HG03175 (cell line): ENCODE results near the gene HDHD2.

ENCODE experiments used
- ATAC-seq: cut with Tn5 transposase; IDR thresholded peaks from one replicate; pipeline ENCODE4 v1.9.1; 2021; ENCODE audit warnings: mild to moderate bottlenecking, moderate library complexity; ENCODE audit not compliant: unreplicated experiment

The HDHD2 gene

DNA sequence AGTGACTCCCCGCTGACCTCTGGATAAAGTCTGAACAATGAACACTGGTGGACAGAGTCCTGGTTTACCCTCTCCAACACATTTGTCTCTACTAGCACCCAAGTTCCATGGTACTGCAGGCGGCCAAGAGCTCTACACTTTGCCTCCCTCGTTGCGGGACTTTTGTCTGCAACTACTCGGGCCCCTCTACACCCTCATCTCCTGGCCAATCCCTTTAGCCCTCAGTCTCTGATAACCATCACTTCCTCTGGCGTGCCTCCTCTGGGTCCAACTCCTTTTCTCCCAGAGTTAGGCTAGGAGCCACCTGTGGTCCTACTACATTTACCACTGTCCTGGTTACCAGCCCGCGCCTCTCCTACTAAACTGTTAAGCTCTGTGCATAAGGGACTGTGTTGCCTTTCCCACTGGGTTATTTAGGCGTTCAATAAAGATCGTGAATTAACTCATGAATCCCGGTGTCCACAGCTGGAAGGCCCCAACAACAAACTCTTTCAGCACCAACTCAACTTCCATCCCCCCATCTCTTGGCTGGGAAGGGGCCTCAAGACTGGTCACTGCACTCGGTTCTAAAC is 757 bp downstream of the HDHD2 start:
- ATAC-seq: peak; percentile 4

DNA sequence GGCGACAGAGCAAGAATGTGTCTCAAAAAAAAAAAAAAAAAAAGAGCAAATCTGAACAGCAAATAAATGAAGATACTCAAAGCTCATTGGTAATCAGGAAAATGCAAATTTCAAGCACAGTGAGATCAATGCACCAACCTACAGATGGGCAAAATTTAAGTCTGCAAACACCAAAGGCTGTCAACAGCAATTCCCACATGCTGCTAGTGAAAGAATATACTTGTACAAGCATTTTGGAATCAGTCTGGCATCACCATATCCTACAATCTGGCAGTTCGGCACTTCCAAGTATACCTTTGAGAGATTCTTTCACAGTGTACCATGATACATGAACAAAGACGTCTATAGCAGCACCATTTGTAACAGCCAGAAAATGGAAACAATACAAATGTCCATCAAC is 4.1 kb downstream of the HDHD2 start:
- ATAC-seq: no peak

DNA sequence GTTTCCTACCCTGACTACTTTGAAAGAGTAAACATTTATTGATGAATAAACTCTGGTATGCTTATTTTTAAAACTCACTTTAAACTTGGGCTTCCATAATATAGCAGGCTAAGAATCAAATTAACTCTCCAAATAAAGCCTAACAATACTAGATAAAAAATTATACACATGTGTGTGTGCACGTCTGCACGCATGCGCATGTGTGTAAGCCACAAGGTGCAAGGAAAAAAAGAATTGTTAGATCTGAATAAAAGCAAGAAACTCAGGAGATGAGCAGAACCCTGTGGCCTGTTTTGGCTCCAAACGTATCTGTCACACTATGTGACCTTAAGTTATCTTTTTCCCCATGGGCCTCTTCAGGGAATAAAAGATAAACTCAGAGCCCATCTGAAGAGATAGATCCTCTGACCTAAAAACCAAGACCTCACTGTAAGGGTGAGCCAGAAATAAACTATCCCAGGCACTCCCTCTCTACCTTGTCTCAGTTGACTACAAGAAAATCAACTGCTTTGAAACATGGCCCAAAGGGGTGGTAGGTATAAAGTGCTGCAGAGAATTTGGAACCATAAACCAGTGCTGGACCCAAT is 6.3 kb downstream of the HDHD2 start:
- no peak for ATAC-seq

DNA sequence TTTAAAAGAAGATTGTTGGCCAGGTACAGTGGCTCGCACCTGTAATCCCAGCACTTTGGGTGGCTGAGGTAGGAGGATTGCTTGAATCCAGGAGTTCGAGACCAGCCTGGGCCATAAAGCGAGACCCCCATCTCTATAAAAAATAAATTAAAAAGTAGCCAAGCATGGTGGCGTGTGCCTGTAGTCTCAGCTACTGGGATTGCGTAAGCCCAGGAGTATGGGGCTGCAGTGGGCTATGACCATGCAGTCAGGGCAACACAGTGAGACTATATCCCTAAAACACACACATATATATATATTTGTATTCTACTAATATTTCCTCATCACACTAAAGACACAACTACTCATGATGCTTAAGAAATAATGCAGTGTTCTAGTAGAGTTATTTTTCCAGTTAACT is 7.1 kb downstream of the HDHD2 start:
- ATAC-seq: no peak

DNA sequence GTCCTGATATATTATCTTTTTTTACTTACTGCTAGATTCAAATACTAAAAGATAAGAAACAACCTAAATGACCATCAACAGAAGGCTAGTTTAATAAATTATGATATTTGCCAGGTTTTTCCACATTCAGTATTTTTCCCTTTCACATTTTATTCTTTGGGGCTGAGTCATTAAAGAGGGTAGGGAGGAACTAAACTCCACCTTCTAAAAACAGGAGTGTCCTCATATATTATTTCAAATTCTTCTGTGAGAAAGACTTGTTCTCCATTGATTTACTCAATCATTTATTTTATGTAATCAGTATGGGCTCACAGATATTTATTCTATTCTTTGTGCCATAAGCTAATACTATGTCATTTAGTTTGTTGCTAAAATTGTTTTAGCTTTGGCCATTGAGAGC is 9.0 kb downstream of the HDHD2 start:
- no peak for ATAC-seq

DNA sequence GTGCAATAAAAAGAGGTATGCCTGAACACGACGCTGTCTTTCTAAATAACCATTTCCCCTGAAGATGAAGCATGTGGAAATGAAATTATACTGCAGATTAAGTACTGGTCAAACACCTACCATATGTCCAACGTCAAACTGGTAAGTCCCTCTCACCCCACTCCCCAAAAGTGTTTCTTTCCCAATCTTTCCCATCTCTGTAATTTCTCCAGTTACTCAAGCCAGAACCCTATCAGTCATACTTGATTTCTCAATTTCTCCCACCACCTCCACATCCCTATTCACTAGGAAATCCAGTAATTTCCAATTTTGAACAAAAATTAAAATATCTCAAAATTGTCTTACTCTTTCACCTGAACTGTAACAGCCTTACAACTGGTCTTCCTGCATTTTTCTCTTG is 29.2 kb downstream of the HDHD2 start:
- ATAC-seq: no peak

DNA sequence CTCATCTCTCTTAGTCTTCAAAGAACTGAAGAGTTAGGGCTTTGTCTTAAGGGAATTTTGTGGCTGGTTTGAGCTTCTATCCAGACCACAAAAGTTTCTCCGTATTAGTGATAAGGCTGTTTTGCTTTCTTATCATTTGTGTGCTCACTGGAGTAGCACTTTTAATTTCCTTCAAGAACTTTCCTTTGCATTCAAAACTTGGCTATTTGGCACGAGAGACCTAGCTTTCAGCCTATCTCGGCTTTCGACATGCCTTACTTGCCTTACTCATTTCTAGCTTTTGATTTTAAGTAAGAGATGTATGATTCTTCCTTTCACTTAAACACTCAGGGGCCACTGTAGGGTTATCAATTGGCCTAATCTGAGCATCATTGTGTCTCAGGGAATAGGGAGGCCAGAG is 29.9 kb downstream of the HDHD2 start:
- peak; percentile 84 for ATAC-seq

DNA sequence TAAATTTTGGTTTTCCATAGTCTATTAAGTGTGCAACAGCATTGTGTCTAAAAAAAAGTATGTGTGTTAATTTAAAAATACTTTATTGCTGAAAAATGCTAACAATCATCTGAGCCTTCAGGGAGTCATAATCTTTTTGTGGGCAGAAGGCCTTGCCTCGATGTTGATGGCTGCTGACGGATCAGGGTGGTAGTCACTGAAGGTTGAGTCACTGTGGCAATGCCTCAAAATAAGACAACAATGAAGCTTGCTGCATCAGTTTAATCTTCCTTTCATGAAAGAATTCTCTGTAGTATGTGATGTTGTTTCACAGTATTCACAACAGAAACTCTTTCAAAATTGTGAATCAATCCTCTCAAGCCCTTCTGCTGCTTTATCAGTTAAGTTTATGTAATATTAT is 31.3 kb downstream of the HDHD2 start:
- no peak for ATAC-seq

DNA sequence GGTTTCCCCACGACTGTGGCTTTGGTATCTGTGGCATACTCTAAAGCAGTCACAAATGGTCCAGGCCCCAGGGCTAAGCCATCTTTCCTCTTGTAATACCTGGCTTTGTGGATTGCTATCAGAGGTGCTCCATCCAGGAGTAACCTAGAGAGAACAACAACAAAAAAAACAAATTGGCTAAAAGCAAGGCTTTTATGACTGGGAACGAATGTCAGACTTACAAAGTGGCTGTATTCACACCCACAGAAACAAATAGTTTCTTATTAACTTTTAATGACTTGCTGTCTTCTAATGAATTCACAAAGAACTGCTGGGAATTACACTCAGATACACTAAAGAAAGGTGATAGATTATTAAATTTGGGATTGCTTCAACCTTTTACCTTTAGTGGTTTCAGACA is 35.1 kb downstream of the HDHD2 start:
- ATAC-seq: no peak

DNA sequence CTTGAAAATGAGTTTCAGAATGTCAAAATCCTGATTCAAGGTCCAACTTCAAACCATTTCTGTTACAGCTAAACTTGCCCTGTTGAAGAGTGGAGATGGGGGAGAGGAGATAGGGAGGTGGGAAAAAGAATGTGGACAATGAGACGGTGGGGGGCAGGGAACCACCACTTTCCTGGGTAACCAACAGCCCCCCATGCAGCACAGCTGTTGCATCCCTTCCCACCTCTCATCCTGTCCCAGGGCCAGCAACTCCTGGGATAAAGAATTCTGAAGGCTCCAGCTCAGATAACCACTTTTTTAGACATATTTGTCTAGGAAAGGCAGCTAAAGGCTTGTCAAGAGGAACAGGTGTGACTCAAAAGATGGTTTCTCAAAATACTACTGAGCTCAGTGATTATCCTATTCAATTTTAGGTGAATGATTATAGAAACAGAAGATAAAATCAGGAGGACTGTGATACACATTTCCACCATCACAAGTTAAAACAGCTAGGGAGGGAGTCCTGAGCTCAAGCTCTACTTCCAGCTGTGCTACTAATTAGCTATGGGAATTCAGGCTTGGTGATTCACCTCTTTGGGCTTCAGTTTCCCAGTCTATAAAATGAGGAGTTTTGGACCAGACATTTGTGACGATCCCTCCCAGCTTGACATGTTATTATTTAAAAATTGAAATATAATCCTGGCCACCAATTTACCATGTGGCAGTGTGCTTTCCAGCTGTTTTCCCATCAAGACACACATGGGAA is 36.3 kb downstream of the HDHD2 start:
- ATAC-seq: no peak

DNA sequence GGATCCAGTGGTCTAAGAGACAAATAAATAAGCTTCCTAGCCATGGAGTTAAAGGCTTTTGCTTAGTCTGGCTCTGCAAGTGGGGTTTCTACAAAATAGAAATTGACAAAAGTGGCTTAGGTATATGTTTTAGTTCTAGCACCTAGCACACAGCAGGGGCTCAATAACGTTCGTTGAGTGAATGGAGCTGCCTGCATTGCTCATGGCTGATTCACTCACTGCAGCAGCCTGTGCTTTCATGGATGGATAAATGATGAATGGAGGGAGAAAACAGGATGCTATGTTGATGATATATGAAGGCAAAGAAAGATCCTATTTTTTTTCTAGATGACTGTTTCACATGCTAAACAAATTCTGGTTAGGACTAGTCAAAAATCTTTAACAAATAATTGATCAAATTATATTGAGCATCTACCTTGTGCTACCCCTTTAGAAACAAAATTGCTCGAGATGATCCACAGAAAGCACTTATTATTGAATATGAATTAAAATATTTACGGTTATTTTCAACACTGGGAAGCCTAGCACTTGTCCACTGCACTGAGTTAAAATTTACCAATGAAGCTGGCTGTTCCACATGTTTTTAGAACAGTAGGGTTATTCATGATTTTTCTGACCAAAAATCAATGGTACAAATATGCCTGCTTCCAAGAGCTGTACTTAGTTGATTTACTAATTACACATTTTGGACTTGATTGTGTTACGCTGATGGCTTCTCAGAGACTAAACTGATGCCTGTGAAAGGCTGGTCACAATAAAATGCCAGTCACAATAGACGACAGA is 39.6 kb downstream of the HDHD2 start:
- no peak for ATAC-seq

DNA sequence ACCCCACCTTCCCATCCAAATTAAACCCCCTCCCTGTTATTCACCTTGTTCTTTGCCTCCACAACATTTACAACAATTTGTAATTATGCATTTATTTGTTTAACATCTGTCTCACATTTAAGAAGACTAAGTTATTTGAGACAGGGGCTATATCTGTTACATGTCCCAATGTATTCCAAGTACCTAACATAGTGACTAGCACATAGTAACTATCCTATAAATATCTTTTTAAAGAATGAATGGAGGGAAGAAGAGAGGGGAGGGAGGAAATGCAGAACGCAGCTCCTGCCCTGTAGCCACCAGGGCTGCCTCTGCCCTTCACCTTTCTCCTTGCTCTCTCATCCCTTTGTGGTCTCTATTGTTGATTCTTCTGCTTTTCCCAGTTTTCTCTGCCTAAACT is 40.6 kb downstream of the HDHD2 start:
- no peak for ATAC-seq

DNA sequence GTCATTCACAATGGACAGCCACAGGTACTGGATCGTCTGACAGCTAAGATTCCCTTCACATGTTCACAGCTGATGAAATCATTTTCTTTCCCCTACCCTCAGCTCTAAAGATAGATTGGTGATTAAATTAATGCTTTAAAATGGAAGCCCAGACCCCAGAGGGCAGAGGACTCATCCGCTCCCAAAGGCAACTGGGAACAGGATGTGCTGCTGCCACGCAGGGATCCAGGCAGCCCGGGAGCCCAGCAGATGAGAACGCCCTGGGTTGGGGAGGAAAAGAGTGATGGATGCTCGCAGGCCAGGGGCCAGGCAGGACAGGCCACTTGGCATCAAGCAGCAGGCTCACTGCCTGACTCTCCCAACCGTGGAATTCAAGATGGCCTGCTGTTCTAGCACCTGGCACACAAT is 41.3 kb downstream of the HDHD2 start:
- no peak for ATAC-seq

DNA sequence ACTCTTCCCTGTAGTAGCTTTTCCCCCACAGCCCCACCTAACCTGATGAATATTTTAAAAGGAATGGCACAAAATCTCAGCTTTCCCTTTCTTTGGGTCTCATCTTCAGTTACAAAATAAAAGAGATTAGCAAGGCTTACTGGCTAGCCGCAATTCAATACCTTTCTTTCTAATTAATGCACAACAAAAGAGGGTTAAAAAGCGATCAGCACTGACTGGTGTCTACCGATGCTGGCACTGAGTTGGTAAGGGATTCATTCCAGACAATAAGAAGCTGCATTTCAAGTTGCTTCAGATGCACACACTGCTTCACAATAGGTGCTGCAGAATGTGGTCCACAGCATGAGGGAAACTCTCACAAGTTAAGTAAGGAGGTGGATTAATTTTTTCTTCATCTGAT is 41.9 kb downstream of the HDHD2 start:
- ATAC-seq: no peak

DNA sequence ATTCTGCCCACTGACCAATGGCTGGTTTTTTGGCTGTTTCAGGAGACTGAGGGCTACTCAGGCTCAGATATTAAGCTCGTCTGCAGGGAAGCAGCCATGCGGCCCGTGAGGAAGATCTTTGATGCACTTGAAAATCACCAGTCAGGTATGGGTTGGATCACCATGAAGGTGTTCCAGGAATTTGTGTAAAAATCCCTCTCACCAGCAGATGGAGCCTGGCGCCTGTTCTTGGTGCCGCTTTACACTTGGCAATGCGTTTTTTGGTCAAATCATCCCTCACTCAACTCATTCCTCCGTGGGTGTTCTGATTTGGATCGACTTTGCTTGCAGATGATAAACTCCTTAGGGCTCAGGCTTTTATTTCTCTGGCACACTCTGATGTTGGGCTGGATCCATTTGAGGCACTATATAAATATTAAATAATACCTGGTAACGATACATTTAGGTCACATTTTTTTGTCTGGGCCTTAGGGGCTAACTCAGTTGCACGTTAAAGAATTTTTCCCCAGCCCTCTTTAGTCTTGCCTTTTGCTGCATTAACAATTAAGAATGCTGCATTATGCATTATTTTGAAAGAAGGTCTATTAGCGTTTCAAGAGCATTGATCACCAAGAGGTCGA is 50.0 kb downstream of the HDHD2 start:
- no peak for ATAC-seq

DNA sequence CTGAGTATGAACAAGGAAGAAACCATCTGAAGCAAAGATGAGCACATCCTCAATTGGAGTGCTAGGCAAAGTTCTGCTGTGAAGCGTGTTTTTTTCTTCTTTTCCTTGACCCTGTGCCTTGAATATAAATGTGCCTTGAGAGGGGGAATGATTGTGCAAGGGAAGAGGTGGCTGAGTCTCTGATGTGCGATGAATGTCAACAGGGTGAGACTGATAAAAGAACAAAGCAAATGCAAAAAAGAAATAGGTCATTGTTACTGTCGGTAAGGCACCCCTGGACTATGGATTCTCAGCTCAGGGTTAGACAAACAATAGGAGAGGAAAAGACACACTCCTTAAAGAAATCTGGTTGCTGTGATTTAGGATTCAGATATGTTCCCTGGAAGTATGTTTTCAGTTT is 54.5 kb downstream of the HDHD2 start:
- no peak for ATAC-seq

DNA sequence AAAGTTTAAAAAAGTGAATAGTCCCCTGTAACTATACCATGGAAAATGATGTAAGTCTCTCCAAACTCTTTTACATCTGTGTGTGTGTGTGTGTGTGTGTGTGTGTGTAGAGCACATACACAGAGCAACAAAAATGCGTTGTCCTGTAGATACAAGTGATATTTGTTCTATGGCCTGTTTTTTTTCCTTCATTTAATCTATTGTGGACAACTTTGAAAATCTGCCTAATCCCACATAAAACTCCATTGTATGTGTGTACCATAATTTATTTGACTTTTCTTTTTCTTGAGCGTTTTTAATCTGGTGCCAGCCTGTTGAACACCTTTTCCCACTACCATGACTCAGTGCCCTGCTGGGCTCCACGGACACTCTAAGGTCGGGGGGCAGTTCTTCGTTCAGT is 62.6 kb downstream of the HDHD2 start:
- no peak for ATAC-seq

DNA sequence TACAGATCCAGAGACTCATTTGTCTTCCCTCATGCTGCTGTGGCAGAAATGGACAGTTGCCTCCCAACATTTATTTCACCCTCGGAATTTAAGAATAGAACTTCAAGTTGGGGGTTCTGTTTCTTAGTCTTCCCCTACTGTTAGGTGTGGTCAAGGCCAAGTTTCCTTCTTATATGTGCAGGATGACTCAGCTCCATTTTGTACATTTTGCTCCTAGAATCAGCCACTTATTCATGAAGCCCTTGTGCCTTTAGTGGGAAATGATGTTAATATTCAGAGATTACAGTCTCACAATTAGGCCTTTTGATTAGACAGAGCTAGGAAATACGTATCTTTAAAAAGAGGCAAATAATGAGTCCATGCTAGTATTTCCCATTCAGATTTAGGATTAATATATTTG is 68.7 kb downstream of the HDHD2 start:
- ATAC-seq: no peak

DNA sequence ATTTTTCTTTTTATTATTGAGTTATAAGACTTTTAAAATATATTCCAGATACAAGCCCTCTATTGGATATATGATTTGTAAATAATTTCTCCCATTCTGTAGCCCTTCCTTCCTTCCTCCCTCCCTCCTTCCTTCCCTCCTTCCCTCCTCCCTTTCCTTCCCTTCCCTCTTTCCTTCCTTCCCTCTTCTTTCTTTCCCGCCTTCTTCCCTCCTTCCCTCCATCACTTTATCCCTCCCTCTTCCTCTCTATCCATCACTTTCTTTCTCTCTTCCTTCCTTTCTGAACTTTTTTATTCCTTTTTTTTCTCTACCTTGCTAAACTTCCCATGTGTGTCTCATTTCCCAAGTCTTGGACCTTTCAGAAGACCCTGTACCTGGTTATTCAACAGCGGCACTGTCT is 69.4 kb downstream of the HDHD2 start:
- ATAC-seq: no peak

DNA sequence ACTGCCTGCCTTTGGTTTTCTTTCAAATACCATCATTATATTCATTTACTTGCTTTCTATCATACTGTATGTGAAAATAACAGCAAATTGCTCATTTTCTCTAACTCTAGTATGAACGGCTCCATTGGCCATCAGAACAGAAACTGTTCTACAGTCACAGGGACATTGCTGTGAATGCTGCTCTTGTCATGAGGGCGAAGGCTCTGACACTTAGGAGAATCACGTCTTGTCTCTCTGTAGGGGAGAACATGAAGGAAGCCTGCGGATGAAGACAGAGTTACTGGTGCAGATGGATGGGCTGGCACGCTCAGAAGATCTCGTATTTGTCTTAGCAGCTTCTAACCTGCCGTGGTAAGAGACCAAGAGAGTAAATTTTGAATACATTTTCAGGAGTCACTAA is 73.2 kb downstream of the HDHD2 start:
- ATAC-seq: no peak

DNA sequence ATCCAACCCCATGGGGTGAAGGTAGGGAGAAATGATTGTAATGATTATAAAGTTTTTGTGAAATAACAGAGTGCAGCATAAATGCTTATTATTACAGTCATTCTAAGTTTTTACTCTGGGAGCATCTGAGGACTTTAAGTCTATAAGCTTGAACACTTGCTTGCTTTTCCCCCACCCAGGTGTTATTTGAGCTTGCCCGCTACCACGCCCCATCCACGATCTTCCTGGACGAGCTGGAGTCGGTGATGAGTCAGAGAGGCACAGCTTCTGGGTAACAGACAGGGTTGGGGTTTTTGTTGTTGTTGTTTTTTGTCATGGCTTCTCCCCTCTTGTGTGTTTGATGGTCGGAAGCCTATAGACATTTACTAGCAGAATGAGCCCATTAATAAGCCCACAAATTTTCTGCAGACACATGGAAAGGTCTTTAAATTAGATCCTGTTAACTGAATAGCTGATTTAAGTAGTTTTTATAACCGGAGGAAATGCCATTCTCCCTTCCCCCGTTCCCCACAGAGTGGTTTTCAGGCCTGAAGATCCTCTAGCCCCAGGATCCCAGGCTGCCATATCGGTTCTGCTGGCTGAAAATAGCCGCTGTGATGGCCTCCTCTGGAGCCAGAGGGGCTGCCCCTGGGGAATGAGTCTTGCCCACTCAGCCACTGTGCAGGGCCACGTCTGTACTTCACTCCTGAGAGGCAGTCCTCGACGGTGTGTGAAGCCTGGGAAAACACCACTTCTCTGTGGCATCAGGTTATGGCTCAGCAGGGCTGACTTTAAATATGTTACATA is 75.0 kb downstream of the HDHD2 start:
- no peak for ATAC-seq
